GM23248 (cell line): ENCODE measurements around the gene KLK5.

Source experiments
- EZH2 ChIP-seq: fragments of 200-600 bp; sonication (generic); IDR thresholded peaks from 2 replicates; pipeline ENCODE4 v1.6.1; 2018; ENCODE audit warnings: antibody characterized with exemption, mild to moderate bottlenecking; ENCODE audit not compliant: insufficient read depth, poor library complexity, severe bottlenecking
- EZH2phosphoT487 ChIP-seq: fragments of 200-600 bp; sonication (generic); IDR thresholded peaks from 2 replicates; pipeline ENCODE4 v1.6.1; 2018; ENCODE audit warnings: antibody characterized with exemption, moderate library complexity, mild to moderate bottlenecking, low read depth; ENCODE audit not compliant: insufficient read depth

- no peak for TF ChIP-seq EZH2phosphoT487
- no peak for TF ChIP-seq EZH2
Observed at GRCh38 chr19:50949861-50950260, 3.0 kb downstream of the KLK5 start.
